Measurements from ENCODE around the gene TECPR1.

DNA sequence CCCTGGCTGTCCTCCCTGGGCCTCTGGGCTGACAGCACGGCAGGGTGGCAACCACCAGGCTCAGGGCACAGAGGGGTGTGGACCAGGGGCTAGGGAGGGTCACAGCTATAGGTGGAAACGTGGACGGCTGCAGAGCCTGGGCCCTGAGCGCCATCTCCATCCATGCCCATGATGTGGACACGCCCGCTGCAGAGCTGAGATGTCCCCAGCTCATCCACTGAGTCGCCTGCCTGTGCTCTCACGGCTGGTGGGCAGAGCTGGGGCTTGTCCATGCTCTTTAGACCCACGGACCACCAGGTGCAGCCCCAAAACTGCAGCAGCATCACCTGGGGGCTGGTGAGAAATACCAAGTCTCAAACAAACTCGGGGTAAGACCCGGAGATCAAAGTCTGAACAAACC is 16.1 kb downstream of the TECPR1 start:
- TF ChIP-seq, protein P1, sequence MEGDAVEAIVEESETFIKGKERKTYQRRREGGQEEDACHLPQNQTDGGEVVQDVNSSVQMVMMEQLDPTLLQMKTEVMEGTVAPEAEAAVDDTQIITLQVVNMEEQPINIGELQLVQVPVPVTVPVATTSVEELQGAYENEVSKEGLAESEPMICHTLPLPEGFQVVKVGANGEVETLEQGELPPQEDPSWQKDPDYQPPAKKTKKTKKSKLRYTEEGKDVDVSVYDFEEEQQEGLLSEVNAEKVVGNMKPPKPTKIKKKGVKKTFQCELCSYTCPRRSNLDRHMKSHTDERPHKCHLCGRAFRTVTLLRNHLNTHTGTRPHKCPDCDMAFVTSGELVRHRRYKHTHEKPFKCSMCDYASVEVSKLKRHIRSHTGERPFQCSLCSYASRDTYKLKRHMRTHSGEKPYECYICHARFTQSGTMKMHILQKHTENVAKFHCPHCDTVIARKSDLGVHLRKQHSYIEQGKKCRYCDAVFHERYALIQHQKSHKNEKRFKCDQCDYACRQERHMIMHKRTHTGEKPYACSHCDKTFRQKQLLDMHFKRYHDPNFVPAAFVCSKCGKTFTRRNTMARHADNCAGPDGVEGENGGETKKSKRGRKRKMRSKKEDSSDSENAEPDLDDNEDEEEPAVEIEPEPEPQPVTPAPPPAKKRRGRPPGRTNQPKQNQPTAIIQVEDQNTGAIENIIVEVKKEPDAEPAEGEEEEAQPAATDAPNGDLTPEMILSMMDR (conservative IDR thresholded peaks at IDR 0.05; ENCODE audit: low read length): no peak
- no peak for TF ChIP-seq EZH2phosphoT487 (IDR thresholded peaks at IDR 0.05; ENCODE audit: borderline replicate concordance, low read depth, low read length)
